Keratinocyte (primary cell): ENCODE results near the gene BORCS5. TPM values are rescaled to one million over a fixed set of nuclear protein-coding genes. Genes with fewer than 3 reads are reported as not detected.

ENCODE experiments used
- DNase-seq: peaks from one replicate; pipeline ENCODE4 v3.0.0-alpha.2; 2011; ENCODE audit warnings: low read depth, missing footprints, low spot score
- FAIRE-seq: peaks from 2 replicates; lab custom pipeline; 2011; peaks lifted over from hg19 to GRCh38; lab: Jason Lieb, UNC
- H2AFZ ChIP-seq: 2 replicates; pipeline ENCODE4 v1.6.0; 2012; ENCODE audit warnings: low read length, control low read depth, inconsistent platforms; ENCODE audit not compliant: control insufficient read depth
- H3K27ac ChIP-seq: 2 replicates; pipeline ENCODE4 v1.5.1; 2011; ENCODE audit warnings: low read length; ENCODE audit not compliant: control insufficient read depth, insufficient read depth
- H3K27me3 ChIP-seq: 3 replicates; pipeline ENCODE4 v1.6.0; 2011; ENCODE audit warnings: low read length; ENCODE audit not compliant: control insufficient read depth, insufficient read depth; ENCODE audit errors: extremely low read depth
- H3K36me3 ChIP-seq, 2 experiments: 2 replicates in 1 of 2; 3 replicates in 1 of 2; pipeline ENCODE4 v1.5.1; 2011; ENCODE audit warnings: low read length in 2 of 2, mild to moderate bottlenecking in 1 of 2; ENCODE audit not compliant: control insufficient read depth in 2 of 2, insufficient read depth in 2 of 2; ENCODE audit errors: extremely low read depth in 1 of 2
- H3K4me1 ChIP-seq: 3 replicates; pipeline ENCODE4 v1.5.1; 2011; ENCODE audit warnings: low read length; ENCODE audit not compliant: control insufficient read depth, insufficient read depth; ENCODE audit errors: extremely low read depth
- H3K4me2 ChIP-seq: 3 replicates; pipeline ENCODE4 v1.6.0; 2011; ENCODE audit warnings: low read depth, low read length; ENCODE audit not compliant: control insufficient read depth, insufficient read depth; ENCODE audit errors: extremely low read depth
- H3K4me3 ChIP-seq, 3 experiments: fragments of 200-600 bp in 1 of 3; sonication (generic) in 1 of 3; 2 replicates in 2 of 3; 3 replicates in 1 of 3; pipeline ENCODE4 v1.5.1; 2011 to 2016; ENCODE audit warnings: low read length in 3 of 3, mild to moderate bottlenecking in 3 of 3, control low read depth in 2 of 3, inconsistent platforms in 1 of 3, low read depth in 1 of 3, mixed read lengths in 1 of 3, mixed run types in 1 of 3, moderate library complexity in 1 of 3; ENCODE audit not compliant: control insufficient read depth in 2 of 3, insufficient read depth in 2 of 3; ENCODE audit errors: extremely low read depth in 1 of 3
- H3K79me2 ChIP-seq: 2 replicates; pipeline ENCODE4 v1.6.0; 2012; ENCODE audit warnings: low read length; ENCODE audit not compliant: control insufficient read depth, insufficient read depth
- H3K9ac ChIP-seq: 3 replicates; pipeline ENCODE4 v1.6.0; 2011; ENCODE audit warnings: low read length; ENCODE audit not compliant: control insufficient read depth, insufficient read depth; ENCODE audit errors: extremely low read depth
- H3K9me1 ChIP-seq: 3 replicates; pipeline ENCODE4 v1.6.0; 2011; ENCODE audit warnings: low read length; ENCODE audit not compliant: control insufficient read depth, insufficient read depth; ENCODE audit errors: extremely low read depth
- H3K9me3 ChIP-seq: 2 replicates; pipeline ENCODE4 v1.5.1; 2012; ENCODE audit warnings: low read depth, low read length; ENCODE audit not compliant: control insufficient read depth
- H4K20me1 ChIP-seq: 3 replicates; pipeline ENCODE4 v1.6.0; 2011; ENCODE audit warnings: low read length; ENCODE audit not compliant: control insufficient read depth, insufficient read depth; ENCODE audit errors: extremely low read depth
- CTCF ChIP-seq, 3 experiments: IDR thresholded peaks in 1 of 3; conservative IDR thresholded peaks in 1 of 3; optimal IDR thresholded peaks in 1 of 3; 2 replicates in 2 of 3; 3 replicates in 1 of 3; pipeline versions ENCODE3 to v1.5.1; 2011; ENCODE audit warnings: low read length in 3 of 3, mild to moderate bottlenecking in 3 of 3, moderate library complexity in 2 of 3, control low read depth in 1 of 3, inconsistent platforms in 1 of 3; ENCODE audit not compliant: insufficient read depth in 2 of 3; ENCODE audit errors: extremely low read depth in 1 of 3
- EZH2 ChIP-seq: IDR thresholded peaks from one replicate; pipeline ENCODE4 v1.6.1; 2012; ENCODE audit warnings: inconsistent platforms, mild to moderate bottlenecking, low read length, moderate library complexity
- dilution Hi-C: fragments of 300-500 bp; cut with MboI; formaldehyde crosslinking; loops from one replicate; pipeline ENCODE4 v1.7.0; 2020; ENCODE audit warnings: low sequenced_read_pairs; ENCODE audit not compliant: extremely low pct_ligation_motif_present
- polyA plus RNA-seq, 5 experiments: library from polyadenylated mRNA; depleted of rRNA in 3 of 5; stranded (reverse) in 3 of 5; stranded (forward) in 1 of 5; unstranded in 1 of 5; fragments of >200 nt; gene quantifications; 1 replicate in 1 of 5; 2 replicates in 3 of 5; 3 replicates in 1 of 5; pipeline versions ENCODE4 v1.2.1 to v1.2.3, GENCODE V29; 2011 to 2012; ENCODE audit warnings: missing spikeins in 2 of 5, low read depth in 1 of 5, low replicate concordance in 1 of 5

BORCS5 gene
- polyA plus RNA-seq, 1 donor (not counting 4 experiments of a cell fraction or from before 2014, with no cell fraction given): 5.4 TPM

GRCh38 chr12:12461923-12462315 is 105.0 kb downstream of the BORCS5 start:
- Histone ChIP-seq H2AFZ (no peak overlapping the region), H3K27ac (no peak overlapping the region), H3K4me2 (no peak overlapping the region), H3K27me3 (no peaks in the 10 kb centered on the region), H3K79me2 (no peaks in the 10 kb centered on the region), H3K4me3 (no peak overlapping the region), H3K36me3 (no peaks in the 10 kb centered on the region), H3K9ac (no peak overlapping the region), H4K20me1 (no peaks in the 10 kb centered on the region), H3K9me1 (no peaks in the 10 kb centered on the region), H3K9me3 (no peaks in the 10 kb centered on the region), H3K4me1 (no peaks in the 10 kb centered on the region)
- FAIRE-seq: no peak
- dilution Hi-C loops: no loop called here
- no peak for DNase-seq
- no peak for TF ChIP-seq EZH2
- TF ChIP-seq CTCF (optimal IDR thresholded peaks at IDR 0.05 in 1 of 3, IDR thresholded peaks at IDR 0.05 in 1 of 3, conservative IDR thresholded peaks at IDR 0.05 in 1 of 3; ENCODE audit: extremely low read depth in 1 of 3, insufficient read depth in 2 of 3, low read length in 3 of 3): no peak

DNA sequence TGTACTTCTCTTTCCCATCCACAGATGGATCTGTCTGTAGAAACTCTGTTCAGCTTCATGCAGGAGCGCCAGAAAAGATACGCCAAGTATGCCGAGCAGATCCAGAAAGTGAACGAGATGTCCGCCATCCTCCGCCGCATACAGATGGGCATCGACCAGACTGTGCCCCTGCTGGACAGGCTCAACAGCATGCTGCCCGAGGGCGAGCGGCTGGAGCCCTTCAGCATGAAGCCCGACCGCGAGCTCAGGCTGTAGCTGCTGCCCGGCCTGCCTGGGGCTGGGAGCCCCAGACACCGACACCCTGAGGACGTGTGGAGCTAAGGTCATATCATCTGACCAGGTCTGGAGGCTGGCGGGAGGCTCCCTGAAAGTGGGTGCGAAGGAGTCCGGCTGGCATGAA is 108.6 kb downstream of the BORCS5 start:
- no peaks in the 10 kb centered on the region for H3K36me3 ChIP-seq
- no peak for FAIRE-seq
- no peak overlapping the region for H3K9ac ChIP-seq
- peaks cover 14% of the 10 kb centered on the region for H3K4me1 ChIP-seq
- H3K9me1 ChIP-seq: no peaks in the 10 kb centered on the region
- dilution Hi-C loops: no loop called here
- H4K20me1 ChIP-seq: no peaks in the 10 kb centered on the region
- no peak for DNase-seq
- H3K9me3 ChIP-seq: no peaks in the 10 kb centered on the region
- no peaks in the 10 kb centered on the region for H3K27me3 ChIP-seq
- TF ChIP-seq EZH2 (no peak), CTCF (optimal IDR thresholded peaks at IDR 0.05 in 1 of 3, IDR thresholded peaks at IDR 0.05 in 1 of 3, conservative IDR thresholded peaks at IDR 0.05 in 1 of 3; ENCODE audit: extremely low read depth in 1 of 3, insufficient read depth in 2 of 3, low read length in 3 of 3) (no peak)
- H3K79me2 ChIP-seq: no peaks in the 10 kb centered on the region
- H2AFZ ChIP-seq: no peak overlapping the region
- H3K4me2 ChIP-seq: no peak overlapping the region
- no peak overlapping the region for H3K4me3 ChIP-seq
- no peak overlapping the region for H3K27ac ChIP-seq
